HepG2 (cell line): ENCODE results near the gene EFCAB11. TPM values are rescaled to one million over a fixed set of nuclear protein-coding genes. Genes with fewer than 3 reads are reported as not detected.

Experiments used
- ATAC-seq: fragments of 200-7000 bp; cut with Tn5 transposase; 3 replicates; pipeline ENCODE4 v1.9.1; 2020; ENCODE audit warnings: mild to moderate bottlenecking, moderate library complexity
- BruUV-seq: library from RNA; stranded (reverse); fragments of 400-500 nt; replicated peaks from 2 replicates; lab custom pipeline; 2021; lab: Mats Ljungman, UMichigan
- CTCF ChIA-PET: fragments of 300-600 bp; formaldehyde crosslinking; extraction: SDS; loops from one replicate; lab custom pipeline; 2021; ENCODE audit warnings: low total read pairs, inconsistent platforms, low intra/inter-chr PET ratio; lab: Yijun Ruan, JAX
- POLR2A ChIA-PET: fragments of 350-600 bp; sonication (Branson Sonifier 250); formaldehyde crosslinking; loops from one replicate; lab custom pipeline; 2020; ENCODE audit warnings: antibody characterized with exemption, inconsistent platforms; lab: Yijun Ruan, JAX
- DNase-seq: peaks from one replicate; pipeline ENCODE4 v3.0.0-alpha.2; 2015; ENCODE audit warnings: low spot score
- FAIRE-seq: peaks from 3 replicates; lab custom pipeline; 2011; peaks lifted over from hg19 to GRCh38; lab: Jason Lieb, UNC
- H2AFZ ChIP-seq: one replicate; pipeline ENCODE4 v1.6.1; 2011; ENCODE audit warnings: low read length, inconsistent platforms
- H3K27ac ChIP-seq: fragments of 300-600 bp; 3 replicates; pipeline ENCODE4 v1.8.0; 2011; ENCODE audit warnings: mixed run types, mild to moderate bottlenecking, mixed read lengths, low read length, inconsistent platforms; ENCODE audit not compliant: insufficient read depth; ENCODE audit errors: extremely low read length
- H3K27me3 ChIP-seq, 2 experiments: fragments of 200-600 bp in 1 of 2; 2 replicates in 1 of 2; 3 replicates in 1 of 2; pipeline versions ENCODE4 v1.6.0 to v1.8.0; 2011; ENCODE audit warnings: low read length in 2 of 2, mild to moderate bottlenecking in 2 of 2, moderate library complexity in 2 of 2, inconsistent platforms in 1 of 2; ENCODE audit not compliant: insufficient read depth in 2 of 2, control insufficient read depth in 1 of 2
- H3K36me3 ChIP-seq, 2 experiments: fragments of 200-600 bp in 1 of 2; replicated peaks in 1 of 2; 2 replicates in 1 of 2; 3 replicates in 1 of 2; pipeline versions ENCODE4 v1.5.1 to v1.8.0; 2011; ENCODE audit warnings: low read length in 2 of 2, inconsistent platforms in 1 of 2; ENCODE audit not compliant: insufficient read depth in 2 of 2, control insufficient read depth in 1 of 2
- H3K4me1 ChIP-seq: 2 replicates; pipeline ENCODE4 v1.5.1; 2012; ENCODE audit warnings: low read length, inconsistent platforms; ENCODE audit not compliant: insufficient read depth
- H3K4me2 ChIP-seq: 2 replicates; pipeline ENCODE4 v1.6.0; 2011; ENCODE audit warnings: low read depth, low read length, inconsistent platforms
- H3K4me3 ChIP-seq, 3 experiments: fragments of 200-600 bp in 1 of 3; sonication (generic), shearing (Covaris generic) in 1 of 3; replicated peaks in 1 of 3; 2 replicates each; pipeline ENCODE4 v1.5.1; 2011 to 2016; ENCODE audit warnings: low read length in 3 of 3, inconsistent platforms in 2 of 3, low read depth in 2 of 3, mild to moderate bottlenecking in 2 of 3, control low read depth in 1 of 3, mixed read lengths in 1 of 3; ENCODE audit not compliant: insufficient read depth in 1 of 3
- H3K79me2 ChIP-seq: one replicate; pipeline ENCODE4 v1.6.1; 2011; ENCODE audit warnings: low read length, inconsistent platforms; ENCODE audit not compliant: insufficient read depth
- H3K9ac ChIP-seq: 2 replicates; pipeline ENCODE4 v1.6.0; 2011; ENCODE audit warnings: mild to moderate bottlenecking, low read depth, low read length, inconsistent platforms; ENCODE audit not compliant: insufficient read depth
- H3K9me3 ChIP-seq: 2 replicates; pipeline ENCODE4 v1.5.1; 2012; ENCODE audit warnings: mild to moderate bottlenecking, low read length
- H4K20me1 ChIP-seq: 2 replicates; pipeline ENCODE4 v1.6.0; 2011; ENCODE audit warnings: inconsistent platforms, mild to moderate bottlenecking, low read length, moderate library complexity; ENCODE audit not compliant: insufficient read depth
- KDM2A ChIP-seq: sonication (generic); formaldehyde crosslinking; IDR thresholded peaks from 2 replicates; pipeline ENCODE4 v1.4.0; 2020; ENCODE audit warnings: low read depth, missing genetic modification reagents, borderline replicate concordance
- PLRG1 ChIP-seq: fragments of 450-650 bp; conservative IDR thresholded peaks from 2 replicates; pipeline ENCODE4 v1.6.1; 2016
- SNAPC4 ChIP-seq: sonication (generic); formaldehyde crosslinking; IDR thresholded peaks from 2 replicates; pipeline ENCODE4 v1.4.0; 2020; ENCODE audit warnings: mild to moderate bottlenecking, missing genetic modification reagents
- SYNCRIP ChIP-seq: fragments of 200-400 bp; formaldehyde crosslinking; IDR thresholded peaks from 2 replicates; pipeline ENCODE4 v1.6.1; 2018; ENCODE audit warnings: mild to moderate bottlenecking, low read depth, low read length; ENCODE audit not compliant: insufficient read depth
- ZFP41 ChIP-seq: sonication (generic); formaldehyde crosslinking; IDR thresholded peaks from 2 replicates; pipeline ENCODE4 v1.4.0; 2020; ENCODE audit warnings: mild to moderate bottlenecking, missing genetic modification reagents, borderline replicate concordance
- ZNF24 ChIP-seq: fragments of 450-650 bp; IDR thresholded peaks from 2 replicates; pipeline ENCODE4 v1.6.1; 2017; ENCODE audit warnings: antibody characterized with exemption, mild to moderate bottlenecking
- ZNF619 ChIP-seq: sonication (generic); formaldehyde crosslinking; IDR thresholded peaks from 2 replicates; pipeline ENCODE4 v1.4.0; 2020; ENCODE audit warnings: mild to moderate bottlenecking, missing genetic modification reagents
- ZSCAN20 ChIP-seq: sonication (generic); formaldehyde crosslinking; IDR thresholded peaks from 2 replicates; pipeline ENCODE4 v1.4.0; 2020; ENCODE audit warnings: missing genetic modification reagents, mild to moderate bottlenecking, borderline replicate concordance
- WGBS: methylation state at CpG from one replicate; pipeline ENCODE4 v1.1.6; 2017; ENCODE audit warnings: low lambda C conversion rate; 5-methylcytosine and 5-hydroxymethylcytosine counted together
- in situ Hi-C: cut with HindIII; loops from 2 replicates; pipeline ENCODE4 v1.10.0; 2017; ENCODE audit warnings: low pct_unique_long_range_greater_than_20kb; ENCODE audit not compliant: extremely low pct_ligation_motif_present
- intact Hi-C: fragments of 100-400 bp; cut with micrococcal nuclease; formaldehyde crosslinking; loops from one replicate; pipeline ENCODE4 v1.10.0; 2022; ENCODE audit not compliant: unreplicated experiment
- polyA plus RNA-seq, 8 experiments: library from polyadenylated mRNA; depleted of rRNA in 3 of 8; stranded (reverse) in 7 of 8; unstranded in 1 of 8; fragments of >200 nt; fragmentation: Illumina TruSeq in 4 of 8; extraction: Trizol in 4 of 8; gene quantifications; 2 replicates each; pipeline versions ENCODE4 v1.2.1 to v1.2.3, GENCODE V29; 2011 to 2016; ENCODE audit warnings: low read depth in 4 of 8, missing spikeins in 1 of 8, mixed read lengths in 1 of 8; ENCODE audit not compliant: insufficient read depth in 1 of 8
- total RNA-seq, 5 experiments: library from RNA; depleted of rRNA; stranded (reverse); fragments of >200 nt; fragmentation: Illumina TruSeq; extraction: Trizol; gene quantifications; 2 replicates each; pipeline ENCODE4 v1.2.3, GENCODE V29; 2016; ENCODE audit warnings: low read depth in 1 of 5
- TF ChIP-seq, protein P1 (sequence below): sonication (generic); formaldehyde crosslinking; IDR thresholded peaks from 2 replicates; pipeline ENCODE4 v1.4.0; 2020; ENCODE audit warnings: missing genetic modification reagents
- TF ChIP-seq, protein P2 (sequence below): sonication (generic); formaldehyde crosslinking; IDR thresholded peaks from 2 replicates; pipeline ENCODE4 v1.4.0; 2020; ENCODE audit warnings: low read depth, mild to moderate bottlenecking, missing genetic modification reagents
- TF ChIP-seq, protein P3 (sequence below): sonication (generic); formaldehyde crosslinking; IDR thresholded peaks from 2 replicates; pipeline ENCODE4 v1.8.0; 2022; ENCODE audit warnings: mild to moderate bottlenecking, missing genetic modification reagents, moderate library complexity

Gene EFCAB11
- total and polyA plus RNA-seq, 2 of the 13 experiments (the other 11 are each of a cell fraction or from before 2014, with no cell fraction given) = 8.2 to 31.5 TPM

DNA sequence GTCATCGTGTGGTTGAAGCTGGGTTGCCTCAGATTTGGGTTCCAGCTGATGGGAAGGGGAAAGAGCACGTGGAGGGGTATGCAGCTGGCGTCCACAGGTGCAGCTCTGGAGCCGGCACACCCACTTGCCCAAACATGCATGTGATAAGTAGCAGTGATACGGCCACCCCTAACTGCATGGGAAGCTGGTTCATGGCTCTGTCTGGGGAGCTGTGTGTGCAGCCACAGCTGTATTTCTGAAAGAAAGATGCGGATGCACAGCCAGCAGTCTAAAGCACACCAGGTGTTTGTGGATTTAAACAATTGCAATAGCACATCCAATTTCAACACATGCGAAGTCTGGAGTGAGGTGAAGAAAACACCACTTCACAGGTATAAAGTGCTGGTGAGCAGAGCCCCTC is 181.4 kb downstream of the EFCAB11 start:
- in situ Hi-C loops = loop anchor here (25.0 kb wide), 1 partner anchor 736 kb away; no protein-coding TSS in a partner anchor

More for the DNA sequence above, 181.4 kb downstream of the EFCAB11 start:
- ChIA-PET CTCF (no interaction called here), POLR2A (interaction anchor here (1.1 kb wide), 1 partner anchor 156 kb away, joined by 3 read pairs; no protein-coding TSS in a partner anchor)
- Histone ChIP-seq H3K4me2 (peak overlapping the region; percentile 100), H4K20me1 (no peaks in the 10 kb centered on the region), H3K9ac (peak overlapping the region; percentile 56; the same call in 1 of the 2 replicates), H3K27ac (no peak overlapping the region), H3K27me3 (no peaks in the 10 kb centered on the region), H3K4me3 (peak overlapping the region in 2 of 3 experiments; percentile 56 to 71; a peak in 1 of 6 replicates), H3K79me2 (no peaks in the 10 kb centered on the region), H3K4me1 (peaks cover 40% of the 10 kb centered on the region), H3K9me3 (no peaks in the 10 kb centered on the region), H2AFZ (no peak overlapping the region), H3K36me3 (no peaks in the 10 kb centered on the region)
- TF ChIP-seq, protein P1, sequence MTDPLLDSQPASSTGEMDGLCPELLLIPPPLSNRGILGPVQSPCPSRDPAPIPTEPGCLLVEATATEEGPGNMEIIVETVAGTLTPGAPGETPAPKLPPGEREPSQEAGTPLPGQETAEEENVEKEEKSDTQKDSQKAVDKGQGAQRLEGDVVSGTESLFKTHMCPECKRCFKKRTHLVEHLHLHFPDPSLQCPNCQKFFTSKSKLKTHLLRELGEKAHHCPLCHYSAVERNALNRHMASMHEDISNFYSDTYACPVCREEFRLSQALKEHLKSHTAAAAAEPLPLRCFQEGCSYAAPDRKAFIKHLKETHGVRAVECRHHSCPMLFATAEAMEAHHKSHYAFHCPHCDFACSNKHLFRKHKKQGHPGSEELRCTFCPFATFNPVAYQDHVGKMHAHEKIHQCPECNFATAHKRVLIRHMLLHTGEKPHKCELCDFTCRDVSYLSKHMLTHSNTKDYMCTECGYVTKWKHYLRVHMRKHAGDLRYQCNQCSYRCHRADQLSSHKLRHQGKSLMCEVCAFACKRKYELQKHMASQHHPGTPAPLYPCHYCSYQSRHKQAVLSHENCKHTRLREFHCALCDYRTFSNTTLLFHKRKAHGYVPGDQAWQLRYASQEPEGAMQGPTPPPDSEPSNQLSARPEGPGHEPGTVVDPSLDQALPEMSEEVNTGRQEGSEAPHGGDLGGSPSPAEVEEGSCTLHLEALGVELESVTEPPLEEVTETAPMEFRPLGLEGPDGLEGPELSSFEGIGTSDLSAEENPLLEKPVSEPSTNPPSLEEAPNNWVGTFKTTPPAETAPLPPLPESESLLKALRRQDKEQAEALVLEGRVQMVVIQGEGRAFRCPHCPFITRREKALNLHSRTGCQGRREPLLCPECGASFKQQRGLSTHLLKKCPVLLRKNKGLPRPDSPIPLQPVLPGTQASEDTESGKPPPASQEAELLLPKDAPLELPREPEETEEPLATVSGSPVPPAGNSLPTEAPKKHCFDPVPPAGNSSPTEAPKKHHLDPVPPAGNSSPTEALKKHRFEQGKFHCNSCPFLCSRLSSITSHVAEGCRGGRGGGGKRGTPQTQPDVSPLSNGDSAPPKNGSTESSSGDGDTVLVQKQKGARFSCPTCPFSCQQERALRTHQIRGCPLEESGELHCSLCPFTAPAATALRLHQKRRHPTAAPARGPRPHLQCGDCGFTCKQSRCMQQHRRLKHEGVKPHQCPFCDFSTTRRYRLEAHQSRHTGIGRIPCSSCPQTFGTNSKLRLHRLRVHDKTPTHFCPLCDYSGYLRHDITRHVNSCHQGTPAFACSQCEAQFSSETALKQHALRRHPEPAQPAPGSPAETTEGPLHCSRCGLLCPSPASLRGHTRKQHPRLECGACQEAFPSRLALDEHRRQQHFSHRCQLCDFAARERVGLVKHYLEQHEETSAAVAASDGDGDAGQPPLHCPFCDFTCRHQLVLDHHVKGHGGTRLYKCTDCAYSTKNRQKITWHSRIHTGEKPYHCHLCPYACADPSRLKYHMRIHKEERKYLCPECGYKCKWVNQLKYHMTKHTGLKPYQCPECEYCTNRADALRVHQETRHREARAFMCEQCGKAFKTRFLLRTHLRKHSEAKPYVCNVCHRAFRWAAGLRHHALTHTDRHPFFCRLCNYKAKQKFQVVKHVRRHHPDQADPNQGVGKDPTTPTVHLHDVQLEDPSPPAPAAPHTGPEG (CRISPR knock-in tag) = no peak
- TF ChIP-seq, protein P2, sequence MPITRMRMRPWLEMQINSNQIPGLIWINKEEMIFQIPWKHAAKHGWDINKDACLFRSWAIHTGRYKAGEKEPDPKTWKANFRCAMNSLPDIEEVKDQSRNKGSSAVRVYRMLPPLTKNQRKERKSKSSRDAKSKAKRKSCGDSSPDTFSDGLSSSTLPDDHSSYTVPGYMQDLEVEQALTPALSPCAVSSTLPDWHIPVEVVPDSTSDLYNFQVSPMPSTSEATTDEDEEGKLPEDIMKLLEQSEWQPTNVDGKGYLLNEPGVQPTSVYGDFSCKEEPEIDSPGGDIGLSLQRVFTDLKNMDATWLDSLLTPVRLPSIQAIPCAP (CRISPR knock-in tag) = no peak
- TF ChIP-seq ZNF24 (no peak), SYNCRIP (no peak), ZFP41 (CRISPR knock-in tag) (no peak), PLRG1 (no peak), ZNF619 (CRISPR knock-in tag) (no peak), ZSCAN20 (CRISPR knock-in tag) (no peak), KDM2A (CRISPR knock-in tag) (no peak), SNAPC4 (CRISPR knock-in tag) (no peak)
- TF ChIP-seq, protein P3, sequence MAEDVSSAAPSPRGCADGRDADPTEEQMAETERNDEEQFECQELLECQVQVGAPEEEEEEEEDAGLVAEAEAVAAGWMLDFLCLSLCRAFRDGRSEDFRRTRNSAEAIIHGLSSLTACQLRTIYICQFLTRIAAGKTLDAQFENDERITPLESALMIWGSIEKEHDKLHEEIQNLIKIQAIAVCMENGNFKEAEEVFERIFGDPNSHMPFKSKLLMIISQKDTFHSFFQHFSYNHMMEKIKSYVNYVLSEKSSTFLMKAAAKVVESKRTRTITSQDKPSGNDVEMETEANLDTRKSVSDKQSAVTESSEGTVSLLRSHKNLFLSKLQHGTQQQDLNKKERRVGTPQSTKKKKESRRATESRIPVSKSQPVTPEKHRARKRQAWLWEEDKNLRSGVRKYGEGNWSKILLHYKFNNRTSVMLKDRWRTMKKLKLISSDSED (CRISPR knock-in tag) = no peak
- BruUV-seq = no TSS peak
- no peak for FAIRE-seq
- intact Hi-C loops = loop anchor here (5.0 to 10.0 kb wide), 4 partner anchors 142 to 731 kb away; partner anchors contain the start of gene FOXN3
- ATAC-seq = peak; percentile 21
- no peak for DNase-seq
- WGBS = 73% methylated on average over 6 of the region's 7 CpGs
